Measurements from ENCODE around the gene RPL28.

The RPL28 gene

GRCh38 chr19:55341595-55342531, 43.9 kb upstream of the RPL28 start:
- TF ChIP-seq, protein P1, sequence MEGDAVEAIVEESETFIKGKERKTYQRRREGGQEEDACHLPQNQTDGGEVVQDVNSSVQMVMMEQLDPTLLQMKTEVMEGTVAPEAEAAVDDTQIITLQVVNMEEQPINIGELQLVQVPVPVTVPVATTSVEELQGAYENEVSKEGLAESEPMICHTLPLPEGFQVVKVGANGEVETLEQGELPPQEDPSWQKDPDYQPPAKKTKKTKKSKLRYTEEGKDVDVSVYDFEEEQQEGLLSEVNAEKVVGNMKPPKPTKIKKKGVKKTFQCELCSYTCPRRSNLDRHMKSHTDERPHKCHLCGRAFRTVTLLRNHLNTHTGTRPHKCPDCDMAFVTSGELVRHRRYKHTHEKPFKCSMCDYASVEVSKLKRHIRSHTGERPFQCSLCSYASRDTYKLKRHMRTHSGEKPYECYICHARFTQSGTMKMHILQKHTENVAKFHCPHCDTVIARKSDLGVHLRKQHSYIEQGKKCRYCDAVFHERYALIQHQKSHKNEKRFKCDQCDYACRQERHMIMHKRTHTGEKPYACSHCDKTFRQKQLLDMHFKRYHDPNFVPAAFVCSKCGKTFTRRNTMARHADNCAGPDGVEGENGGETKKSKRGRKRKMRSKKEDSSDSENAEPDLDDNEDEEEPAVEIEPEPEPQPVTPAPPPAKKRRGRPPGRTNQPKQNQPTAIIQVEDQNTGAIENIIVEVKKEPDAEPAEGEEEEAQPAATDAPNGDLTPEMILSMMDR (IDR thresholded peaks at IDR 0.05; ENCODE audit: control insufficient read depth, extremely low read depth, insufficient read depth) = no peak
- DNase-seq (ENCODE audit: low read depth) = no peak
- H3K4me3 ChIP-seq (ENCODE audit: low read depth, low read length) = peak overlapping the region; percentile 97

GRCh38 chr19:55344444-55344843, 41.3 kb upstream of the RPL28 start:
- TF ChIP-seq, protein P1 (IDR thresholded peaks at IDR 0.05; ENCODE audit: control insufficient read depth, extremely low read depth, insufficient read depth) = no peak
- no peak overlapping the region for H3K4me3 ChIP-seq (ENCODE audit: low read depth, low read length)
- no peak for DNase-seq (ENCODE audit: low read depth)

GRCh38 chr19:55345101-55345817, 40.5 kb upstream of the RPL28 start:
- no peak for DNase-seq (ENCODE audit: low read depth)
- TF ChIP-seq, protein P1 (IDR thresholded peaks at IDR 0.05; ENCODE audit: control insufficient read depth, extremely low read depth, insufficient read depth) = no peak
- no peak overlapping the region for H3K4me3 ChIP-seq (ENCODE audit: low read depth, low read length)

- TF ChIP-seq, protein P1 (IDR thresholded peaks at IDR 0.05; ENCODE audit: control insufficient read depth, extremely low read depth, insufficient read depth) = no peak
- no peak overlapping the region for H3K4me3 ChIP-seq (ENCODE audit: low read depth, low read length)
These were observed 39.7 kb upstream of the RPL28 start for GRCh38 chr19:55345818-55346724.

DNA sequence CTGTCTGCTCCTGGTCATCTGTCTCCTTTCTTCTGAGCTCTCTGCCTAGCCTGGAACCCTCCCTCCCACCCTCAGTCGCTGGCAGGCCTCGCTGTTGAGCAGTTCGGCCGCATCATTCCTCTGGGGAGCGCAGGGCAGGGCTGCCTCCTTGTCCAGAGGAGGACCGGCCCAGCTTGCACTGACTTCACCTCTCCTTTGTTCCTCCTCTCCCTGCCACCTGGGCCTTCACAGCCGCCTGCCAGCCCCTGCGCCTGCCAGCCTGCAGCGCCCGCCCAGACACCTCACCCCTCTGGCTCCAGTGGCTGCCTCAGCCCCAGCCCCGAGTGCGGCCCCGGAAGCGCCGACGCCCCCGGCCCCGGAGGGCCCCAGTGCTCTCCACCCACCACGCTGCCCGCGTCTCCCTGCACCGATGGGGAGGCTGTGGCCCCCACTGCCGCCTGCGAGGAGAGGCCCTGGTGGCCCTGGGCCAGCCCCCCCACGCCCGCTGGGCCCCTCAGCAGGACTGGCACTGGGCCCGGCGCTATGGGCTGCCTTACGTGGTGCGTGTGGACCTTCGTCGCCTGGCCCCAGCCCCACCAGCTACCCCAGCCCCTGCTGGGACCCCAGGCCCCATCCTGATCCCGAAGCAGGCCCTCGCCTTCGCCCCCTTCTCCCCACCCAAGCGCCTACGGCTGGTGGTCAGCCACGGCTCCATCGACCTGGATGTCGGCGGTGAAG, 38.8 kb upstream of the RPL28 start:
- TF ChIP-seq, protein P1 (IDR thresholded peaks at IDR 0.05; ENCODE audit: control insufficient read depth, extremely low read depth, insufficient read depth) = no peak
- no peak for DNase-seq (ENCODE audit: low read depth)
- H3K4me3 ChIP-seq (ENCODE audit: low read depth, low read length) = no peak overlapping the region

More at GRCh38 chr19:55345818-55346724, 39.7 kb upstream of the RPL28 start:
- DNase-seq (ENCODE audit: low read depth) = no peak
